IMR-90 (cell line): ENCODE data around the gene ZNF484. TPM values are rescaled to one million over a fixed set of nuclear protein-coding genes. Genes with fewer than 3 reads are reported as not detected.
"Not testable (repeated sequence)": the region's sequence is repeated elsewhere in the genome, so short reads cannot be mapped to it uniquely, and the experiment has no call there.

Source experiments
- ATAC-seq: fragments of 200-7000 bp; cut with Tn5 transposase; 2 replicates; pipeline ENCODE4 v1.9.1; 2020; ENCODE audit warnings: low read depth, mild to moderate bottlenecking, moderate library complexity
- BruUV-seq: library from RNA; stranded (reverse); fragments of 400-500 nt; replicated peaks from 2 replicates; lab custom pipeline; 2021; lab: Mats Ljungman, UMichigan
- CTCF ChIA-PET: fragments of 300-600 bp; formaldehyde crosslinking; extraction: SDS; loops from one replicate; lab custom pipeline; 2021; ENCODE audit warnings: antibody characterized with exemption; lab: Yijun Ruan, JAX
- POLR2A ChIA-PET: fragments of 300-600 bp; sonication (Branson Sonifier 250); formaldehyde crosslinking; loops from one replicate; lab custom pipeline; 2022; ENCODE audit warnings: antibody characterized with exemption; ENCODE audit not compliant: unreplicated experiment; lab: Charles Lee
- DNase-seq: peaks from one replicate; pipeline ENCODE4 v3.0.0; 2013
- H2AFZ ChIP-seq: replicated peaks from 2 replicates; pipeline ENCODE3; 2013; ENCODE audit warnings: low read length, mild to moderate bottlenecking; ENCODE audit not compliant: poor library complexity
- H2AK5ac ChIP-seq: 2 replicates; pipeline ENCODE4 v1.6.1; 2013; ENCODE audit warnings: low read depth, low read length, inconsistent platforms
- H2AK9ac ChIP-seq: replicated peaks from 2 replicates; pipeline ENCODE3; 2013; ENCODE audit warnings: mild to moderate bottlenecking, low read depth, low read length, moderate library complexity; ENCODE audit not compliant: poor library complexity
- H2BK120ac ChIP-seq: 2 replicates; pipeline ENCODE4 v1.6.1; 2013; ENCODE audit warnings: low read depth, low read length, inconsistent platforms
- H2BK15ac ChIP-seq: 3 replicates; pipeline ENCODE4 v1.6.1; 2013; ENCODE audit warnings: low read depth, low read length, inconsistent platforms
- H2BK20ac ChIP-seq: 2 replicates; pipeline ENCODE4 v1.6.1; 2013; ENCODE audit warnings: low read depth, mild to moderate bottlenecking, inconsistent platforms, low read length, moderate library complexity
- H2BK5ac ChIP-seq: 2 replicates; pipeline ENCODE4 v1.6.1; 2013; ENCODE audit warnings: mild to moderate bottlenecking, low read depth, low read length, inconsistent platforms; ENCODE audit not compliant: poor library complexity, severe bottlenecking
- H3K14ac ChIP-seq: replicated peaks from 2 replicates; pipeline ENCODE4 v1.6.1; 2013; ENCODE audit warnings: low read depth, low read length, inconsistent platforms
- H3K18ac ChIP-seq: 2 replicates; pipeline ENCODE4 v1.6.1; 2013; ENCODE audit warnings: low read depth, low read length, control low read depth
- H3K23ac ChIP-seq: 2 replicates; pipeline ENCODE4 v1.6.1; 2013; ENCODE audit warnings: low read depth, low read length, inconsistent platforms
- H3K27ac ChIP-seq: 2 replicates; pipeline ENCODE4 v1.5.1; 2013; ENCODE audit warnings: mild to moderate bottlenecking, control low read depth, low read length; ENCODE audit not compliant: insufficient read depth
- H3K27me3 ChIP-seq: 2 replicates; pipeline ENCODE4 v1.6.1; 2013; ENCODE audit warnings: low read length; ENCODE audit not compliant: control insufficient read depth, insufficient read depth
- H3K36me3 ChIP-seq: 2 replicates; pipeline ENCODE4 v1.6.1; 2013; ENCODE audit warnings: low read length, mixed read lengths; ENCODE audit not compliant: control insufficient read depth, insufficient read depth
- H3K4ac ChIP-seq: 2 replicates; pipeline ENCODE4 v1.6.1; 2013; ENCODE audit warnings: low read depth, low read length, inconsistent platforms
- H3K4me1 ChIP-seq: 2 replicates; pipeline ENCODE4 v1.6.1; 2013; ENCODE audit warnings: low read length, mixed read lengths; ENCODE audit not compliant: control insufficient read depth, insufficient read depth
- H3K4me2 ChIP-seq: 2 replicates; pipeline ENCODE4 v1.6.1; 2013; ENCODE audit warnings: low read depth, mild to moderate bottlenecking, control low read depth, low read length, moderate library complexity
- H3K4me3 ChIP-seq: 2 replicates; pipeline ENCODE4 v1.5.1; 2013; ENCODE audit warnings: low read depth, mild to moderate bottlenecking, control low read depth, low read length, moderate library complexity; ENCODE audit not compliant: insufficient read depth
- H3K56ac ChIP-seq: 2 replicates; pipeline ENCODE4 v1.6.1; 2013; ENCODE audit warnings: low read length, inconsistent platforms; ENCODE audit not compliant: insufficient read depth; ENCODE audit errors: extremely low read depth
- H3K79me1 ChIP-seq, 2 experiments: 2 replicates each; pipeline ENCODE4 v1.6.1; 2013; ENCODE audit warnings: low read length in 2 of 2, inconsistent platforms in 1 of 2, low read depth in 1 of 2
- H3K9ac ChIP-seq: 2 replicates; pipeline ENCODE4 v1.6.1; 2013; ENCODE audit warnings: low read depth, low read length, control low read depth
- H3K9me1 ChIP-seq: 2 replicates; pipeline ENCODE4 v1.6.1; 2013; ENCODE audit warnings: low read length, inconsistent platforms; ENCODE audit not compliant: insufficient read depth
- H3K9me3 ChIP-seq: 2 replicates; pipeline ENCODE4 v1.6.1; 2013; ENCODE audit warnings: low read length; ENCODE audit not compliant: control insufficient read depth, insufficient read depth
- H4K20me1 ChIP-seq: 2 replicates; pipeline ENCODE4 v1.6.1; 2013; ENCODE audit warnings: low read length, inconsistent platforms; ENCODE audit not compliant: insufficient read depth
- H4K5ac ChIP-seq: 2 replicates; pipeline ENCODE4 v1.6.1; 2013; ENCODE audit warnings: mild to moderate bottlenecking, low read depth, low read length, control low read depth
- H4K8ac ChIP-seq, 2 experiments: 2 replicates each; pipeline ENCODE4 v1.6.1; 2013; ENCODE audit warnings: low read depth in 2 of 2, low read length in 2 of 2, control low read depth in 1 of 2, inconsistent platforms in 1 of 2
- H4K91ac ChIP-seq: 2 replicates; pipeline ENCODE4 v1.6.1; 2013; ENCODE audit warnings: low read depth, low read length, inconsistent platforms; ENCODE audit not compliant: insufficient read depth
- WGBS, 2 experiments: methylation state at CpG; one replicate each; pipeline versions ENCODE4 v1.1.5 to v1.1.7; 2013; ENCODE audit warnings: missing lambda C conversion rate in 2 of 2; ENCODE audit not compliant: insufficient read length in 1 of 2; ENCODE audit errors: extremely low coverage in 2 of 2; 5-methylcytosine and 5-hydroxymethylcytosine counted together
- dilution Hi-C: fragments of 300-500 bp; cut with HindIII; formaldehyde crosslinking; loops from one replicate; pipeline ENCODE4 v1.14.3; 2018; ENCODE audit warnings: low sequenced_read_pairs; ENCODE audit not compliant: unreplicated experiment
- in situ Hi-C: fragments of 300-500 bp; cut with MboI; formaldehyde crosslinking; loops from 3 replicates; pipeline ENCODE4 v1.14.3; 2019; ENCODE audit warnings: low sequenced_read_pairs, inconsistent platforms, mixed read lengths
- intact Hi-C: fragments of 100-400 bp; cut with micrococcal nuclease; formaldehyde crosslinking; loops from 2 replicates; pipeline ENCODE4 v1.10.0; 2022
- polyA plus RNA-seq, 3 experiments: library from polyadenylated mRNA; depleted of rRNA; stranded (reverse); fragments of >200 nt; gene quantifications; 2 replicates each; pipeline ENCODE4 v1.2.3, GENCODE V29; 2012; ENCODE audit warnings: low replicate concordance in 1 of 3
- total RNA-seq: library from RNA; depleted of rRNA; stranded (reverse); fragments of >200 nt; gene quantifications from 2 replicates; pipeline ENCODE4 v1.2.3, GENCODE V29; 2012

Gene ZNF484
- total and polyA plus RNA-seq, 2 of the 4 experiments (the other 2 are of a cell fraction) = 1.4 to 11.8 TPM

GRCh38 chr9:92796337-92796804, 81.5 kb downstream of the ZNF484 start:
- H3K4me2 ChIP-seq, intact Hi-C loops, BruUV-seq, CTCF ChIA-PET, H2BK5ac ChIP-seq, H3K4me1 ChIP-seq, H3K18ac ChIP-seq, H4K8ac ChIP-seq, H3K14ac ChIP-seq, H2AK9ac ChIP-seq, H3K9ac ChIP-seq, H3K23ac ChIP-seq, DNase-seq, H4K5ac ChIP-seq, H3K9me3 ChIP-seq, ATAC-seq, POLR2A ChIA-PET, H4K91ac ChIP-seq, H3K4ac ChIP-seq, H2AFZ ChIP-seq, H2AK5ac ChIP-seq, H2BK20ac ChIP-seq, H2BK15ac ChIP-seq, H2BK120ac ChIP-seq, H3K4me3 ChIP-seq, H3K27ac ChIP-seq, H3K9me1 ChIP-seq, dilution Hi-C loops, H3K36me3 ChIP-seq, H4K20me1 ChIP-seq, H3K79me1 ChIP-seq, H3K56ac ChIP-seq: not testable (repeated sequence)
- 31% methylated on average over 3 of the region's 9 CpGs; no CpG with 5 or more reads in 1 of the 2 experiments for WGBS, 2 experiments
- peaks cover 54% of the 10 kb centered on the region for H3K27me3 ChIP-seq
- in situ Hi-C loops = loop anchor here (25.0 kb wide), 1 partner anchor 459 kb away; the partner anchor contains the start of genes CENPP and NOL8
